Stomach (tissue), 9 donors: ENCODE results near the gene CREB3. TPM values are rescaled to one million over a fixed set of nuclear protein-coding genes. Genes with fewer than 3 reads are reported as not detected.

Experiments used
- DNase-seq, 2 donors: peaks; one replicate each; pipeline versions ENCODE4 v3.0.0 to v3.0.0-alpha.2; 2013 to 2019
- H3K27ac ChIP-seq, 5 donors: fragments of 200-600 bp in 4 of 5; sonication (generic) in 4 of 5; one replicate each; pipeline ENCODE4 v1.5.1; 2013 to 2019; ENCODE audit warnings: mild to moderate bottlenecking in 1 of 5, moderate library complexity in 1 of 5
- H3K27me3 ChIP-seq, 3 donors: fragments of 200-600 bp; sonication (generic); one replicate each; pipeline ENCODE4 v1.5.1; 2017 to 2019; ENCODE audit warnings: mixed run types in 1 of 3
- H3K36me3 ChIP-seq, 4 donors: fragments of 200-600 bp; sonication (generic); 1 replicate in 3 of 4; 2 replicates in 1 of 4; pipeline ENCODE4 v1.5.1; 2016 to 2019
- H3K4me1 ChIP-seq, 4 donors: fragments of 200-600 bp; sonication (generic); one replicate each; pipeline ENCODE4 v1.5.1; 2016 to 2019
- H3K4me3 ChIP-seq, 4 donors: fragments of 200-600 bp; sonication (generic) in 3 of 4; one replicate each; pipeline ENCODE4 v1.5.1; 2016 to 2019; ENCODE audit warnings: mild to moderate bottlenecking in 1 of 4
- H3K9me3 ChIP-seq, 4 donors: fragments of 200-600 bp; sonication (generic); one replicate each; pipeline ENCODE4 v1.5.1; 2016 to 2019
- EP300 ChIP-seq: sonication (generic); formaldehyde crosslinking; IDR thresholded peaks from one replicate; pipeline ENCODE4 v1.6.1; 2017; ENCODE audit warnings: antibody characterized with exemption
- POLR2A ChIP-seq, 4 donors: fragments of 450-650 bp; IDR thresholded peaks; one replicate each; pipeline ENCODE4 v1.6.1; 2016; ENCODE audit warnings: antibody characterized with exemption in 4 of 4, control low read depth in 2 of 4, mild to moderate bottlenecking in 1 of 4, moderate library complexity in 1 of 4
- POLR2AphosphoS5 ChIP-seq, 3 donors: sonication (generic); formaldehyde crosslinking; IDR thresholded peaks; one replicate each; pipeline ENCODE4 v1.6.1; 2016; ENCODE audit warnings: antibody characterized with exemption in 3 of 3
- WGBS, 5 donors: extraction: QIAGEN DNeasy Blood & Tissue Kit in 3 of 5; methylation state at CpG; one replicate each; pipeline versions ENCODE4 v1.1.5 to v1.1.7; 2013 to 2018; 5-methylcytosine and 5-hydroxymethylcytosine counted together
- intact Hi-C: fragments of 100-400 bp; cut with DNase I; formaldehyde crosslinking; loops from one replicate; pipeline ENCODE4 v1.15.1; 2023; ENCODE audit warnings: low total_unique reads
- polyA plus RNA-seq, 3 donors: library from polyadenylated mRNA; stranded (reverse); fragments of 200-250 nt; gene quantifications; one replicate each; pipeline ENCODE4 v1.2.3, GENCODE V29; 2013
- total RNA-seq, 5 donors: library from RNA; depleted of rRNA; stranded (reverse); fragments of >200 nt; gene quantifications; one replicate each; pipeline versions ENCODE4 v1.1.0 to v1.2.3, GENCODE V29; 2014 to 2016
- TF ChIP-seq, protein P1 (sequence below), 7 experiments: fragments of 450-650 bp in 4 of 7; fragments of 200-600 bp in 3 of 7; sonication (generic) in 3 of 7; IDR thresholded peaks; one replicate each; pipeline ENCODE4 v1.5.1; 2016 to 2019; ENCODE audit warnings: antibody characterized with exemption in 7 of 7, control low read depth in 2 of 7, mild to moderate bottlenecking in 1 of 7
- donor health status: healthy with polysubstance abuse.
- donor health status: Bipolar disorder and iron deficiency.
- donor health status: healthy.

The CREB3 gene
- total and polyA plus RNA-seq, 8 donors, result 29.4 to 84.0 (median 39.2) TPM

DNA sequence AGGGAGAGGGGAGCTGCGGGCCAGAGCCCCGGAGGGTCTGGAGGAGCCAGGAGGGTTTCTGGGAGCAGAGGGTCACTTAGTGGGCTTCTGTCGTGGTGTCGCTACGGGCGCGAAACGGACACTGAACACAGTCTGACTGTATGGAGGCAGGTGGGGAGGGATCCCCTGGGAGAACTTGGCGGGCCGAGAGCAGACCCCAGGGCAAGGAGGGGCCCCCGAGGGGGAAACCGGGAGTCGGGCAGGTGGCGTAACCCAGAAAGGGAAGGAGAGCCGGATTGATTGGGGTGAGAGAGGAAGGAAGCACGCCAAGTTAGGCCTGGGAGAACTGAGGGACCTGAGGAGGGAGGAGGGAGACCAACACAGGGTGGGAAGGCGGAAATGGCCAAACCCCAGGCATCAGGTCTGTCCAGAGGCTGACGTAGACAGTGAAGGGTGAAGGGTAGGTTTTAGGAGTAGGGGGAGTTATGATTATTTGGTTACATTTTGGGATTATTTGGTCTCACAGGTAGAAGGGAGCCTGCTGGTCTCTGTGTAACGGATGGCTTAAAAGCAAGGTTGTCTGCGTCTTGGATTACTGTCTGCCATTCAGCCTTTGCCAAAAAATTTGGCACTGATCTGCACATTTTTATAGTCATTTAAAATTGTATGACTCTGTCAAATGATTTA, 24.9 kb downstream of the CREB3 start:
- Histone ChIP-seq H3K27me3 (no peaks in the 10 kb centered on the region), H3K9me3 (no peaks in the 10 kb centered on the region), H3K4me1 (peaks cover 14 to 45% (median 34%) of the 10 kb centered on the region in 4 donors), H3K4me3 (peak overlapping the region; percentile 57 to 65 (median 63)), H3K27ac (peak overlapping the region; percentile 89 to 99 (median 92)), H3K36me3 (peaks cover 23 to 31% (median 27%) of the 10 kb centered on the region in 4 donors)
- 1 to 5% (median 2%) methylated on average over 19 to 20 of the region's 20 CpGs for WGBS, 5 donors
- intact Hi-C loops, result no loop called here
- TF ChIP-seq POLR2A (IDR thresholded peaks at IDR 0.05), result no peak
- peak in 2 of 3 donors; percentile 34 to 44 for TF ChIP-seq POLR2AphosphoS5 (IDR thresholded peaks at IDR 0.05)
- peak; percentile 40 to 85 for DNase-seq

DNA sequence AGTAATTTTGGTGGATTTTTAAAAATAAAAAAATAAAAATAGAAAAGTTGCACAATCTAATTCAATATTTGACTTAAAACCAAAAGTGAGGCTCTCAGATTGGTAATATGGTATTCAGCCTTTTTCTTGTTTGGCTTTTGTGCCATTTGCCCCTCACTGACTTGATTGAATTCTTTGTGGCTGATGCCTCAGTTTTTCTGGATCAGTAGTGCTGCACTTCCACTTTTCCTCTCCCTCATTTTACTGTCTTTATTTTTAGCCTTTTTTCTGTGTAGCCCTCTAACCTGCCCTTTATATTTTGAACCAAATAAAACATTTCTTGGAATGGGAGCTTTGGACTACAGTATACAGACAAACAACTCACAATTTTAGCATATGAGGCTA, 25.4 kb downstream of the CREB3 start:
- intact Hi-C loops, result no loop called here
- TF ChIP-seq POLR2A (IDR thresholded peaks at IDR 0.05), result no peak
- TF ChIP-seq POLR2AphosphoS5 (IDR thresholded peaks at IDR 0.05), result no peak
- TF ChIP-seq, protein P1, sequence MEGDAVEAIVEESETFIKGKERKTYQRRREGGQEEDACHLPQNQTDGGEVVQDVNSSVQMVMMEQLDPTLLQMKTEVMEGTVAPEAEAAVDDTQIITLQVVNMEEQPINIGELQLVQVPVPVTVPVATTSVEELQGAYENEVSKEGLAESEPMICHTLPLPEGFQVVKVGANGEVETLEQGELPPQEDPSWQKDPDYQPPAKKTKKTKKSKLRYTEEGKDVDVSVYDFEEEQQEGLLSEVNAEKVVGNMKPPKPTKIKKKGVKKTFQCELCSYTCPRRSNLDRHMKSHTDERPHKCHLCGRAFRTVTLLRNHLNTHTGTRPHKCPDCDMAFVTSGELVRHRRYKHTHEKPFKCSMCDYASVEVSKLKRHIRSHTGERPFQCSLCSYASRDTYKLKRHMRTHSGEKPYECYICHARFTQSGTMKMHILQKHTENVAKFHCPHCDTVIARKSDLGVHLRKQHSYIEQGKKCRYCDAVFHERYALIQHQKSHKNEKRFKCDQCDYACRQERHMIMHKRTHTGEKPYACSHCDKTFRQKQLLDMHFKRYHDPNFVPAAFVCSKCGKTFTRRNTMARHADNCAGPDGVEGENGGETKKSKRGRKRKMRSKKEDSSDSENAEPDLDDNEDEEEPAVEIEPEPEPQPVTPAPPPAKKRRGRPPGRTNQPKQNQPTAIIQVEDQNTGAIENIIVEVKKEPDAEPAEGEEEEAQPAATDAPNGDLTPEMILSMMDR (IDR thresholded peaks at IDR 0.05), result no peak
- TF ChIP-seq EP300, result no peak
- H3K36me3 ChIP-seq, result peaks cover 18 to 25% (median 22%) of the 10 kb centered on the region in 4 donors
- H3K9me3 ChIP-seq, result no peaks in the 10 kb centered on the region
- peaks cover 14 to 51% (median 36%) of the 10 kb centered on the region in 4 donors for H3K4me1 ChIP-seq
- H3K27me3 ChIP-seq, result no peaks in the 10 kb centered on the region
- no peak for DNase-seq
- H3K4me3 ChIP-seq, result peak overlapping the region; percentile 57 to 65 (median 63)
- peak overlapping the region in 4 of 5 donors; percentile 89 to 95 (median 91) for H3K27ac ChIP-seq

DNA sequence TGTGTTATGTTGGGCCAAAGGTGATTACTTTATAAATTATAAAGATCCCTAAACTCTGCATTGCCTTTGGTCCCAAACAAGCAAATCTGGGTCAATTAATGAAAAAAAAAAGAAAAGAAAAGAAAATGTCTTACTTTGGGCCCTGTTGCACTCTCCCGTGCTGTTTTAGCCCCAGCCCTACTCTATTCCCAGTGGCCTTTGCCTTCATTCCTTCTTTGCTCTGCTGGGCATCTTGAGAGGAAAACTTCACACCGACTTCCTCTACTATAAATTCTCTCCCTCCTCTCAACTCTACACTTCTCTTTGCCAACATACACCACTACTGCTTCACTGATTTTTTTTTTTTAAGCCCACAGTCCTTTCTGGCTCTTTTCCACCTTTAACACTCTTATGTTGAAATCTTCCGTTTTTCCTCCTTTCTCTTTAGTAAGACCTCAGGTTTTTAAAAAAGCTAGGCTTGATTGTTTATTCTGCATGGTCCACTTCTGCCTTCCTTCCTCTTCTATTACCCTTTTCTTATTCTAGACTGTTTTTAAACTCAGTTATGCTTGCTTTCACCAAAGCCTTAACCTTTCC, 26.1 kb downstream of the CREB3 start:
- H3K27me3 ChIP-seq, result no peaks in the 10 kb centered on the region
- no peak overlapping the region for H3K4me3 ChIP-seq
- no peak for DNase-seq
- TF ChIP-seq, protein P1 (IDR thresholded peaks at IDR 0.05), result no peak
- TF ChIP-seq EP300 (no peak), POLR2AphosphoS5 (IDR thresholded peaks at IDR 0.05) (no peak), POLR2A (IDR thresholded peaks at IDR 0.05) (no peak)
- peaks cover 14 to 53% (median 36%) of the 10 kb centered on the region in 4 donors for H3K4me1 ChIP-seq
- WGBS, 5 donors, result 33 to 50% (median 34%) methylated on average over 3 of the region's 3 CpGs
- intact Hi-C loops, result no loop called here
- peaks cover 11 to 19% (median 15%) of the 10 kb centered on the region in 4 donors for H3K36me3 ChIP-seq
- no peaks in the 10 kb centered on the region for H3K9me3 ChIP-seq
- H3K27ac ChIP-seq, result peak overlapping the region in 4 of 5 donors; percentile 89 to 95 (median 91)

DNA sequence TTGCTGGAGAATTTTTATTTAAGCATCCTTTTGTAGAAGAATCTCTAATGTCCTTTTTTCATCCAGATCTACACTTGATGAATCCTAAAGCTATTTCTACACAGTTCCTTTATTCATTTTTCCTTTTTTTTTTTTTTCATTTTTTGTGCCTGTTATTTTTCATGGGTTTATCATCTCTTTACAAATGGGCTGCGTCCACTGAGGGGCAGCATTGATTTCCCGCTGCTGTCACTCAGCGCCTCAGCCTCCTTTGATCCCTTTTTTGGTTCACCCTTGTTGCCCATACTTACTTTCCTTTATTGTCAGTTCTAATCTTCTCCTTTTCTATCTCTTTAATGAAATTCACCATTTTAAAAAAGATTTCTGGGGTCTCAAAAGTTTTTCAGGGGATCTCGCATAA, 27.3 kb downstream of the CREB3 start:
- H3K27me3 ChIP-seq, result no peaks in the 10 kb centered on the region
- intact Hi-C loops, result no loop called here
- no peak for DNase-seq

More for the DNA sequence above, 27.3 kb downstream of the CREB3 start:
- WGBS, 5 donors, result 88 to 97% (median 95%) methylated on average over 4 of the region's 4 CpGs
- no peak overlapping the region for H3K4me3 ChIP-seq
- H3K9me3 ChIP-seq, result no peaks in the 10 kb centered on the region
- H3K27ac ChIP-seq, result peak overlapping the region in 1 of 5 donors; percentile 7
- TF ChIP-seq POLR2A (IDR thresholded peaks at IDR 0.05), result no peak
- no peak for TF ChIP-seq POLR2AphosphoS5 (IDR thresholded peaks at IDR 0.05)
- TF ChIP-seq EP300, result no peak
- TF ChIP-seq, protein P1 (IDR thresholded peaks at IDR 0.05), result no peak
- peaks cover 0 to 6% (median 3%) of the 10 kb centered on the region in 4 donors for H3K36me3 ChIP-seq
- peaks cover 14 to 53% (median 36%) of the 10 kb centered on the region in 4 donors for H3K4me1 ChIP-seq
